DOHH2 (cell line): ENCODE results near the gene ELAVL2.

Experiments
- CTCF ChIP-seq: fragments of 200-600 bp; sonication (generic); IDR thresholded peaks from one replicate; pipeline ENCODE4 v1.5.1; 2014; ENCODE audit warnings: antibody characterized with exemption, mild to moderate bottlenecking, low read depth, low read length; ENCODE audit not compliant: poor library complexity, severe bottlenecking
- EZH2phosphoT487 ChIP-seq: fragments of 200-600 bp; sonication (generic); IDR thresholded peaks from 2 replicates; pipeline ENCODE4 v1.6.1; 2017; ENCODE audit warnings: borderline replicate concordance, mild to moderate bottlenecking, antibody characterized with exemption, low read length, moderate library complexity, mixed read lengths

GRCh38 chr9:23765561-23765960 lies 60.5 kb downstream of the ELAVL2 start:
- no peak for TF ChIP-seq EZH2phosphoT487
- no peak for TF ChIP-seq CTCF
